Stomach (tissue), 9 donors: ENCODE results near the gene FGGY. TPM values are rescaled to one million over a fixed set of nuclear protein-coding genes. Genes with fewer than 3 reads are reported as not detected.
A peak's percentile ranks its signal among the peaks of the same experiment; 100 is the strongest.

Experiments
- DNase-seq, 2 donors: peaks; one replicate each; pipeline versions ENCODE4 v3.0.0 to v3.0.0-alpha.2; 2013 to 2019
- H3K27ac ChIP-seq, 5 donors: fragments of 200-600 bp in 4 of 5; sonication (generic) in 4 of 5; one replicate each; pipeline ENCODE4 v1.5.1; 2013 to 2019; ENCODE audit warnings: mild to moderate bottlenecking in 1 of 5, moderate library complexity in 1 of 5
- H3K27me3 ChIP-seq, 3 donors: fragments of 200-600 bp; sonication (generic); one replicate each; pipeline ENCODE4 v1.5.1; 2017 to 2019; ENCODE audit warnings: mixed run types in 1 of 3
- H3K36me3 ChIP-seq, 4 donors: fragments of 200-600 bp; sonication (generic); 1 replicate in 3 of 4; 2 replicates in 1 of 4; pipeline ENCODE4 v1.5.1; 2016 to 2019
- H3K4me1 ChIP-seq, 4 donors: fragments of 200-600 bp; sonication (generic); one replicate each; pipeline ENCODE4 v1.5.1; 2016 to 2019
- H3K4me3 ChIP-seq, 4 donors: fragments of 200-600 bp; sonication (generic) in 3 of 4; one replicate each; pipeline ENCODE4 v1.5.1; 2016 to 2019; ENCODE audit warnings: mild to moderate bottlenecking in 1 of 4
- H3K9me3 ChIP-seq, 4 donors: fragments of 200-600 bp; sonication (generic); one replicate each; pipeline ENCODE4 v1.5.1; 2016 to 2019
- EP300 ChIP-seq: sonication (generic); formaldehyde crosslinking; IDR thresholded peaks from one replicate; pipeline ENCODE4 v1.6.1; 2017; ENCODE audit warnings: antibody characterized with exemption
- POLR2A ChIP-seq, 4 donors: fragments of 450-650 bp; IDR thresholded peaks; one replicate each; pipeline ENCODE4 v1.6.1; 2016; ENCODE audit warnings: antibody characterized with exemption in 4 of 4, control low read depth in 2 of 4, mild to moderate bottlenecking in 1 of 4, moderate library complexity in 1 of 4
- POLR2AphosphoS5 ChIP-seq, 3 donors: sonication (generic); formaldehyde crosslinking; IDR thresholded peaks; one replicate each; pipeline ENCODE4 v1.6.1; 2016; ENCODE audit warnings: antibody characterized with exemption in 3 of 3
- WGBS, 5 donors: extraction: QIAGEN DNeasy Blood & Tissue Kit in 3 of 5; methylation state at CpG; one replicate each; pipeline versions ENCODE4 v1.1.5 to v1.1.7; 2013 to 2018; 5-methylcytosine and 5-hydroxymethylcytosine counted together
- intact Hi-C: fragments of 100-400 bp; cut with DNase I; formaldehyde crosslinking; loops from one replicate; pipeline ENCODE4 v1.15.1; 2023; ENCODE audit warnings: low total_unique reads
- polyA plus RNA-seq, 3 donors: library from polyadenylated mRNA; stranded (reverse); fragments of 200-250 nt; gene quantifications; one replicate each; pipeline ENCODE4 v1.2.3, GENCODE V29; 2013
- total RNA-seq, 5 donors: library from RNA; depleted of rRNA; stranded (reverse); fragments of >200 nt; gene quantifications; one replicate each; pipeline versions ENCODE4 v1.1.0 to v1.2.3, GENCODE V29; 2014 to 2016
- TF ChIP-seq, protein P1 (sequence below), 7 experiments: fragments of 450-650 bp in 4 of 7; fragments of 200-600 bp in 3 of 7; sonication (generic) in 3 of 7; IDR thresholded peaks; one replicate each; pipeline ENCODE4 v1.5.1; 2016 to 2019; ENCODE audit warnings: antibody characterized with exemption in 7 of 7, control low read depth in 2 of 7, mild to moderate bottlenecking in 1 of 7
- donor health status: healthy with polysubstance abuse.
- donor health status: Bipolar disorder and iron deficiency.
- donor health status: healthy.

The FGGY gene
- total and polyA plus RNA-seq, 8 donors = 6.2 to 40.6 (median 10.8) TPM

GRCh38 chr1:59767119-59767518 lies 470.2 kb downstream of the FGGY start:
- Histone ChIP-seq H3K27me3 (no peaks in the 10 kb centered on the region), H3K4me3 (no peak overlapping the region), H3K9me3 (no peaks in the 10 kb centered on the region), H3K4me1 (peaks cover 6 to 19% (median 9%) of the 10 kb centered on the region in 4 donors), H3K27ac (no peak overlapping the region), H3K36me3 (no peaks in the 10 kb centered on the region)
- 61 to 80% (median 71%) methylated on average over 2 of the region's 2 CpGs for WGBS, 5 donors
- intact Hi-C loops = no loop called here
- TF ChIP-seq, protein P1, sequence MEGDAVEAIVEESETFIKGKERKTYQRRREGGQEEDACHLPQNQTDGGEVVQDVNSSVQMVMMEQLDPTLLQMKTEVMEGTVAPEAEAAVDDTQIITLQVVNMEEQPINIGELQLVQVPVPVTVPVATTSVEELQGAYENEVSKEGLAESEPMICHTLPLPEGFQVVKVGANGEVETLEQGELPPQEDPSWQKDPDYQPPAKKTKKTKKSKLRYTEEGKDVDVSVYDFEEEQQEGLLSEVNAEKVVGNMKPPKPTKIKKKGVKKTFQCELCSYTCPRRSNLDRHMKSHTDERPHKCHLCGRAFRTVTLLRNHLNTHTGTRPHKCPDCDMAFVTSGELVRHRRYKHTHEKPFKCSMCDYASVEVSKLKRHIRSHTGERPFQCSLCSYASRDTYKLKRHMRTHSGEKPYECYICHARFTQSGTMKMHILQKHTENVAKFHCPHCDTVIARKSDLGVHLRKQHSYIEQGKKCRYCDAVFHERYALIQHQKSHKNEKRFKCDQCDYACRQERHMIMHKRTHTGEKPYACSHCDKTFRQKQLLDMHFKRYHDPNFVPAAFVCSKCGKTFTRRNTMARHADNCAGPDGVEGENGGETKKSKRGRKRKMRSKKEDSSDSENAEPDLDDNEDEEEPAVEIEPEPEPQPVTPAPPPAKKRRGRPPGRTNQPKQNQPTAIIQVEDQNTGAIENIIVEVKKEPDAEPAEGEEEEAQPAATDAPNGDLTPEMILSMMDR (IDR thresholded peaks at IDR 0.05) = no peak
- TF ChIP-seq POLR2AphosphoS5 (IDR thresholded peaks at IDR 0.05) = no peak
- no peak for TF ChIP-seq POLR2A (IDR thresholded peaks at IDR 0.05)
- no peak for TF ChIP-seq EP300
- peak in 1 of 2 donors; percentile 41 for DNase-seq

GRCh38 chr1:59768792-59769735 lies 472.2 kb downstream of the FGGY start:
- 43 to 58% (median 56%) methylated on average over 10 of the region's 10 CpGs for WGBS, 5 donors
- intact Hi-C loops = no loop called here

DNA sequence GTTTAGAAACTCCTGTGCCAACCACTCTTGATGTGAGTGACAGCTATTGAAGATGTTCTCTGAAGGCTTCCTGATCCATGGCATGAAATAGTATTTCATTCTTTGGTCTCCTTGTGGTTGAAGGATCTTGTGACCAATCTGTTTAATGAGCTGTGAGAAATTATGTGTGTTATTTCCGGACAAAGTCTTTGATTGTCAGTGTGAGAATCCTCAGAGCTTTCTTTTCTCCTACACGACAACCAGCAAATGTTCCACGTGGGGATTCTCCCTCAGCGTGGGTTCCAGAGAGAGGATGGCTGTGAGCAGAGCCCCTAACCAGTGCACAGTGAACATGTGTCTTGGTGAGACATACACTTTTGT lies 472.8 kb downstream of the FGGY start:
- no peaks in the 10 kb centered on the region for H3K36me3 ChIP-seq
- intact Hi-C loops = no loop called here
- 88 to 96% (median 90%) methylated on average over 4 of the region's 4 CpGs for WGBS, 5 donors
- H3K27ac ChIP-seq = peak overlapping the region in 1 of 5 donors; percentile 27
- H3K4me3 ChIP-seq = no peak overlapping the region
- no peaks in the 10 kb centered on the region for H3K9me3 ChIP-seq
- no peak for TF ChIP-seq EP300
- no peak for TF ChIP-seq POLR2AphosphoS5 (IDR thresholded peaks at IDR 0.05)
- TF ChIP-seq, protein P1 (IDR thresholded peaks at IDR 0.05) = no peak
- no peak for TF ChIP-seq POLR2A (IDR thresholded peaks at IDR 0.05)
- DNase-seq = no peak
- H3K4me1 ChIP-seq = peaks cover 6 to 19% (median 9%) of the 10 kb centered on the region in 4 donors
- H3K27me3 ChIP-seq = no peaks in the 10 kb centered on the region

More at GRCh38 chr1:59768792-59769735, 472.2 kb downstream of the FGGY start:
- no peaks in the 10 kb centered on the region for H3K9me3 ChIP-seq
- no peak overlapping the region for H3K4me3 ChIP-seq
- DNase-seq = peak; percentile 31 to 64
- H3K4me1 ChIP-seq = peaks cover 6 to 19% (median 9%) of the 10 kb centered on the region in 4 donors
- H3K27me3 ChIP-seq = no peaks in the 10 kb centered on the region
- TF ChIP-seq POLR2AphosphoS5 (IDR thresholded peaks at IDR 0.05) = no peak
- TF ChIP-seq, protein P1 (IDR thresholded peaks at IDR 0.05) = no peak
- no peak for TF ChIP-seq POLR2A (IDR thresholded peaks at IDR 0.05)
- no peak for TF ChIP-seq EP300
- H3K27ac ChIP-seq = peak overlapping the region; percentile 23 to 66 (median 36)
- H3K36me3 ChIP-seq = no peaks in the 10 kb centered on the region

DNA sequence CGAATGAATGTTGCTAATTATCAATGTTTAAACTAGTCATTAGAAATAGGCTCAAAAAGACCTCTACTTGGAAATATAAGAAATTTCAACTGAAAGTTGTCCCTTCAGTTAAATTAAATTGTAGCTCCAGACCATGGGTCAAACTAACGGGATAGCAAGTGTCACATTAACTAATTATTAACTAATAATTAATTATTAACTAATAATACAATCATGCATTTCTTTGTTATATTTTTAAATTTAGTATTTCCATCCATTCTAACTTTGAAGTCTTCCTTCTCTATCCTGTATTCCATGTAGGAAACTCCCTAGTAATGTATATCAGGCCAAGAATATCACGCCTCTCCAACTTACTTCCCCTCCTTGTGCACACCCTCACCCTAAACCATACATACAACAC lies 474.5 kb downstream of the FGGY start:
- 71 to 82% (median 75%) methylated on average over 3 of the region's 3 CpGs for WGBS, 5 donors
- DNase-seq = no peak

More for the DNA sequence above, 474.5 kb downstream of the FGGY start:
- Histone ChIP-seq H3K36me3 (no peaks in the 10 kb centered on the region), H3K4me3 (no peak overlapping the region), H3K27ac (no peak overlapping the region), H3K4me1 (peaks cover 6 to 15% (median 9%) of the 10 kb centered on the region in 4 donors), H3K27me3 (no peaks in the 10 kb centered on the region), H3K9me3 (no peaks in the 10 kb centered on the region)
- TF ChIP-seq POLR2AphosphoS5 (IDR thresholded peaks at IDR 0.05) (no peak), POLR2A (IDR thresholded peaks at IDR 0.05) (no peak), EP300 (no peak)
- TF ChIP-seq, protein P1 (IDR thresholded peaks at IDR 0.05) = no peak
- intact Hi-C loops = no loop called here
